H7 (cell line): ENCODE data around the gene GOLPH3. TPM values are rescaled to one million over a fixed set of nuclear protein-coding genes. Genes with fewer than 3 reads are reported as not detected.
"Not testable (repeated sequence)": the region's sequence is repeated elsewhere in the genome, so short reads cannot be mapped to it uniquely, and the experiment has no call there.

Experiments used
- DNase-seq: peaks from one replicate; pipeline ENCODE4 v3.0.0; 2012
- H3K27me3 ChIP-seq: 2 replicates; pipeline ENCODE4 v1.6.0; 2011; ENCODE audit warnings: mild to moderate bottlenecking, low read length; ENCODE audit not compliant: control insufficient read depth, insufficient read depth
- H3K36me3 ChIP-seq: replicated peaks from 2 replicates; pipeline ENCODE4 v1.5.1; 2011; ENCODE audit warnings: low read length; ENCODE audit not compliant: control insufficient read depth, insufficient read depth
- H3K4me3 ChIP-seq: 2 replicates; pipeline ENCODE4 v1.5.1; 2011; ENCODE audit warnings: low read depth, mild to moderate bottlenecking, control low read depth, low read length, moderate library complexity; ENCODE audit not compliant: insufficient read depth
- total RNA-seq: library from RNA; depleted of rRNA; stranded (reverse); fragments of >200 nt; shearing (Covaris generic); gene quantifications from 2 replicates; pipeline ENCODE4 v1.2.3, GENCODE V29; 2014; rRNA removed

GOLPH3 gene
- total RNA-seq, 1 experiment from 2014 or later, result 72.9 TPM

DNA sequence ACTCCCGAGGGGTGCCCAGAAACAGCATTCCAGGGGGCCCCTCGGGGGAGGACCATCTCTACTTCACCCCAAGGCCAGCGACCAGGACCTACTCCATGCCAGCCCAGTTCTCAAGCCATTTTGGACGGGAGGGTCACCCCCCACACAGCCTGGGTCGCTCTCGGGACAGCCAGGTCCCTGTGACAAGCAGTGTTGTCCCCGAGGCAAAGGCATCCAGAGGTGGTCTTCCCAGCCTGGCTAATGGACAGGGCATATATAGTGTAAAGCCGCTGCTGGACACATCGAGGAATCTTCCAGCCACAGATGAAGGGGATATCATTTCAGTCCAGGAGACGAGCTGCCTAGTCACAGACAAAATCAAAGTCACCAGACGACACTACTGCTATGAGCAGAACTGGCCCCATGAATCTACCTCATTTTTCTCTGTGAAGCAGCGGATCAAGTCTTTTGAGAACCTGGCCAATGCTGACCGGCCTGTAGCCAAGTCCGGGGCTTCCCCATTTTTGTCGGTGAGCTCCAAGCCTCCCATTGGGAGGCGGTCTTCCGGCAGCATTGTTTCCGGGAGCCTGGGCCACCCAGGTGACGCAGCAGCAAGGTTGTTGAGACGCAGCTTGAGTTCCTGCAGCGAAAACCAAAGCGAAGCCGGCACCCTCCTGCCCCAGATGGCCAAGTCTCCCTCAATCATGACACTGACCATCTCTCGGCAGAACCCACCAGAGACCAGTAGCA is 83.9 kb downstream of the GOLPH3 start:
- DNase-seq, result peak; percentile 52
- Histone ChIP-seq H3K36me3 (peaks cover 8% of the 10 kb centered on the region), H3K4me3 (no peak overlapping the region), H3K27me3 (no peaks in the 10 kb centered on the region)

DNA sequence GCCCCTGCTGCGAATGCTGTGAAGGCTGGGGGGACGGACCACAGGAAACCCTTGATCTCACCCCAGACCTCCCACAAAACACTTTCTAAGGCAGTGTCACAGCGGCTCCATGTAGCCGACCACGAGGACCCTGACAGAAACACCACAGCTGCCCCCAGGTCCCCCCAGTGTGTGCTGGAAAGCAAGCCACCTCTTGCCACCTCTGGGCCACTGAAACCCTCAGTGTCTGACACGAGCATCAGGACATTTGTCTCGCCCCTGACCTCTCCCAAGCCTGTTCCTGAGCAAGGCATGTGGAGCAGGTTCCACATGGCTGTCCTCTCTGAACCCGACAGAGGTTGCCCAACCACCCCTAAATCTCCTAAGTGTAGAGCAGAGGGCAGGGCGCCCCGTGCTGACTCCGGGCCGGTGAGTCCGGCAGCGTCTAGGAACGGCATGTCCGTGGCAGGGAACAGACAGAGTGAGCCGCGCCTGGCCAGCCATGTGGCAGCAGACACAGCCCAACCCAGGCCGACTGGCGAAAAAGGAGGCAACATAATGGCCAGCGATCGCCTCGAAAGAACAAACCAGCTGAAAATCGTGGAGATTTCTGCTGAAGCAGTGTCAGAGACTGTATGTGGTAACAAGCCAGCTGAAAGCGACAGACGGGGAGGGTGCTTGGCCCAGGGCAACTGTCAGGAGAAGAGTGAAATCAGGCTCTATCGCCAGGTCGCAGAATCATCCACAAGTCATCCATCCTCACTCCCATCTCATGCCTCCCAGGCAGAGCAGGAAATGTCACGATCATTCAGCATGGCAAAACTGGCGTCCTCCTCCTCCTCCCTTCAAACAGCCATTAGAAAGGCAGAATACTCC is 84.7 kb downstream of the GOLPH3 start:
- H3K36me3 ChIP-seq, result peaks cover 6% of the 10 kb centered on the region
- peak; percentile 31 for DNase-seq
- H3K27me3 ChIP-seq, result no peaks in the 10 kb centered on the region
- no peak overlapping the region for H3K4me3 ChIP-seq

DNA sequence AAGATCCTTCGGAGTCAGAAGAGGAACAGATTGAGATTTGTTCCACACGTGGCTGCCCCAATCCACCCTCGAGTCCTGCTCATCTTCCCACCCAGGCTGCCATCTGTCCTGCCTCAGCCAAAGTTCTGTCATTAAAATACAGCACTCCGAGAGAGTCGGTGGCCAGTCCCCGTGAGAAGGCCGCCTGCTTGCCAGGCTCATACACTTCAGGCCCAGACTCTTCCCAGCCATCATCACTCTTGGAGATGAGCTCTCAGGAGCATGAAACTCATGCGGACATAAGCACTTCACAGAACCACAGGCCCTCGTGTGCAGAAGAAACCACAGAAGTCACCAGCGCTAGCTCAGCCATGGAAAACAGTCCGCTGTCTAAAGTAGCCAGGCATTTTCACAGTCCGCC is 85.9 kb downstream of the GOLPH3 start:
- Histone ChIP-seq H3K36me3 (peaks cover 6% of the 10 kb centered on the region), H3K4me3 (no peak overlapping the region), H3K27me3 (no peaks in the 10 kb centered on the region)
- DNase-seq, result no peak

DNA sequence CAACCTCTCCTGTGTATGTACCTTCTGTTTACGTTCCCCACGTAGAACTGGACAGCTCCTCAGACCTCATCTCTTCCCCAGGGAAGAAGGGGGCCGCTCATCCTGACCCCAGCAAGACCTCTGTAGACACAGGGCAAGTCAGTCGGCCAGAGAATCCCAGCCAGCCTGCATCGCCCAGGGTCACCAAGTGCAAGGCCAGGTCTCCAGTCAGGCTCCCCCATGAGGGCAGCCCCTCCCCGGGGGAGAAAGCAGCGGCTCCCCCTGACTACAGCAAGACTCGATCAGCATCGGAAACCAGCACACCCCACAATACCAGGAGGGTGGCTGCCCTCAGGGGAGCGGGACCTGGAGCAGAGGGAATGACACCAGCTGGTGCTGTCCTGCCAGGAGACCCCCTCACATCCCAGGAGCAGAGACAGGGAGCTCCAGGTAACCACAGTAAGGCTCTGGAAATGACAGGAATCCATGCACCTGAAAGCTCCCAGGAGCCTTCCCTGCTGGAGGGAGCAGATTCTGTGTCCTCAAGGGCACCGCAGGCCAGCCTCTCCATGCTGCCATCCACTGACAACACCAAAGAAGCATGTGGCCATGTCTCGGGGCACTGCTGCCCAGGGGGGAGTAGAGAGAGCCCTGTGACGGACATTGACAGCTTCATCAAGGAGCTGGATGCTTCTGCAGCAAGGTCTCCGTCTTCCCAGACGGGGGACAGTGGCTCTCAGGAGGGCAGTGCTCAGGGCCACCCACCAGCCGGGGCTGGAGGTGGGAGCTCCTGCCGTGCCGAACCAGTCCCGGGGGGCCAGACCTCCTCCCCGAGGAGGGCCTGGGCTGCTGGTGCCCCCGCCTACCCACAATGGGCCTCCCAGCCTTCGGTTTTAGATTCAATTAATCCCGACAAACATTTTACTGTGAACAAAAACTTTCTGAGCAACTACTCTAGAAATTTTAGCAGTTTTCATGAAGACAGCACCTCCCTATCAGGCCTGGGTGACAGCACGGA is 86.7 kb downstream of the GOLPH3 start:
- H3K4me3 ChIP-seq, result no peak overlapping the region
- peak; percentile 32 for DNase-seq
- H3K36me3 ChIP-seq, result peaks cover 6% of the 10 kb centered on the region
- H3K27me3 ChIP-seq, result no peaks in the 10 kb centered on the region

DNA sequence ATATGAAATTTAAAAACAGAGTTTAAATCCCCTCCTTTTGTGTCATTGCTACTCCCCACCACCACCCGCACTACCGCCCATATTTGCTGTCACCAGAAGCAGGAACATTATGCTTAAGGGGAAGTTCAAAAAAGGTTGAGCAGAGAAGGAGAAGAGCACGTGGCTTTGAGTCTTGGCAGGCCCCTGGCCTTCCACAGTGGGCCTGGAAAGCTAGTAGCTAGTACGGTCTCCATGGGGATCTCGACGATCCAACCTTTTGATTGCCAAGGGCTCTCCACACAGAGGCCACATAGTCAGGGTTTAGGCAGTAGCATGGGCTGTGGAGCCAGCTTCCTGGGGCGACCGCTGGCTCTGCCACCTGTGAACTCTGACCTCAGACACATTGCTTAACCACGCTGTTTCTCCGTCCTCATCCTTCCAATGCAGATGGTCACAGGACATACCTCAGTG is 90.1 kb downstream of the GOLPH3 start:
- peaks cover 6% of the 10 kb centered on the region for H3K36me3 ChIP-seq
- no peak for DNase-seq
- no peak overlapping the region for H3K4me3 ChIP-seq
- no peaks in the 10 kb centered on the region for H3K27me3 ChIP-seq

DNA sequence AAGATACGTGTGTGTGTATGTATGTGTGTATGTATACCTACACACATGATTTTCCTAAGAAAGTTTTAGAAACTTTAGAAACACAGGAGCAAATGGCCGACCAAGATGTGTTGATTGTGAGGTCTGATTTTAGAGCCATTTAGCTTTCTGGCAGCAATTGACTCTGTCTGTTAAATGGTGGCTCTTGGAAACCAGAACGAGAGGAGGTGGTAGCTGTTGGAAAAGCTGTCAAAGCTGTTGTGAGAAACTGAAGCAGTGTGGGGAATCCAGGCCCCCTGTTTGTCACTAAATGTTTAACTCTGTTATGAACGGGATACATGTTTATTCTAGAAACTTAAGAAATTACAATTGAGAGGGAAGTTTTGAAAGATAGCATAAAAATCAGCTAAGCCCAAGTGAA is 91.4 kb downstream of the GOLPH3 start:
- Histone ChIP-seq H3K36me3 (peaks cover 1% of the 10 kb centered on the region), H3K4me3 (no peak overlapping the region), H3K27me3 (no peaks in the 10 kb centered on the region)
- no peak for DNase-seq

DNA sequence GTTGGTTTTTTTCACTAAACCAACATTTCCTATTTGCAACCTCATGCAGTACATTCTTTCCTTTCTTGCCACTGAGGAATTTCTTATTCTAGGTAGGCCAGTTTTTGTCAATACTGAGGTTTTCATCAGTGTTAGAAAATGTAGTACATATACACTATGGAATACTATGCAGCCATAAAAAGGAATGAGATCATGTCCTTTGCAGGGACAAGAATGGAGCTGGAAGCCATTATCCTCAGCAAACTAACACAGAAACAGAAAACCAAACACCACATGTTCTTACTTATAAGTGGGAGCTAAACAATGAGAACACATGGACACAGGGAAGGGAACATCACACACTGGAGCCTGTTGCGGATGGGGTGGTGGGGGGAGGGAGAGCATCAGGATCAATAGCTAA is 93.6 kb downstream of the GOLPH3 start:
- not testable (repeated sequence) for H3K36me3 ChIP-seq, H3K4me3 ChIP-seq, H3K27me3 ChIP-seq, DNase-seq

DNA sequence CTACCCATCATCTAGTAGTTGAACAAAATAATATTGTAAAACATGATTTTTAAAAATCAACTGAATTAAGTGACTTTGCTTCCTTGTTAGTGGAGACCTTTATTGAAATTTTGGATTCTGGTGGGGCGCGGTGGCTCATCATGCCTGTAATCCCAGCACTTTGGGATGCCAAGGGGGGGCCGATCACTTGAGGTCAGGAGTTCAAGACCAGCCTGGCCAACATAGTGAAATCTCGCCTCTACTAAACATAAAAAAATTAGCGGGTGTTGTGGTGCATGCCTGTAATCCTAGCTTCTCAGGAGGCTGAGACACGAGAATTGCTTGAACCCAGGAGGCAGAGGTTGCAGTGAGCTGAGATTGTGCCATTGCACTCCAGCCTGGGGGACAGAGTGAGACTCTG is 95.3 kb downstream of the GOLPH3 start:
- H3K4me3 ChIP-seq, result not testable (repeated sequence)

DNA sequence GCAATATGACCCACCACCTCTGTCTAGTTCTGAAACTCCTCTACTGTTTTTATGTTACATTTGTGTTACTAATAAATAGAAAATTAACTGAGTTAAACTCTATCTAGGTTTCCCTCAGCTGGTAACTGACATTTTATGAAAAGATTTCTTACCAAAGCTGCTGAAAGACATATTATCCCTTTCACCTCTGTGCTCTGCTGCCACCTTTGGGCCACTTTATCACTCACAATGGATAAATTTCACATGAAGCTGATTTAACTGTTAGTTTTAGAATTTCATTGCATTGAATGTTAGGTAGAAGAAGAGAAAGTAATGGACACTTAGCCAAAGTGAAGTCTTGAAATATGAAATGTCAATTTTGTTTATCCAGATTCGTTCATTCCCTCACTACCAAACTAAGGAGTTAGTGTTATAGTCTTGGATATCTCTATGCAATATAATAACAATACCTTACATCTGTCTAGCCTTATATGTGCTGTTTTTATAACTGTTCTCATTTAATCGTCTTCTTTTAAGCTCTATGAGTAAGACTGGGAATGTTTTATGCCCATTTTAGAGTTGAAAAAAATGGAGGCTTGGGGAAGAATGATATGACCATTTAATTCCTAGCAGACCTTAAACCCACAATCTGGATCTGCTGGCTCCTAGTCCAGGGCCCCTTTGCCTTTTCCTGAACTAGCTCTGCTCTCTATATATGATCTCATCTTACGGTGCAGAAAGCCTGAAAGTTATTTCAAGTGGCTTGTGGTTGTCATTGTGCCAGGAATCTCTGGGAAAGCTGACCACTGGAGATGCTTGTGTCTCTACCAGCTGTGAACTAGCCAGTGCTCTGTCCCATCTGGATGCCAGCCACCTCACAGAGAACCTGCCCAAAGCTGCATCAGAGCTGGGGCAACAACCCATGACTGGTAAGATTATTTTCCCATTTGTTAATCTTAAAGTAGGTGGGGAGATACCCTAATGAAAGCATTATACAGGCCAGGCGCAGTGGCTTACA is 97.1 kb downstream of the GOLPH3 start:
- no peak overlapping the region for H3K4me3 ChIP-seq
- peaks cover 1% of the 10 kb centered on the region for H3K36me3 ChIP-seq
- no peaks in the 10 kb centered on the region for H3K27me3 ChIP-seq
- peak; percentile 56 for DNase-seq

More for the DNA sequence above, 95.3 kb downstream of the GOLPH3 start:
- not testable (repeated sequence) for H3K36me3 ChIP-seq, DNase-seq, H3K27me3 ChIP-seq

Other genes with a start within 250 kb of the GOLPH3 start
- gene MTMR12, start 138.6 kb upstream of the GOLPH3 start, total RNA-seq, result 22.9 and 33.5 TPM in 2 replicates